Inflammatory macrophage treated with lipopolysaccharide for 1 hour (primary cell): Measurements from ENCODE around the gene DHX34.
"Not testable (repeated sequence)": the region's sequence is repeated elsewhere in the genome, so short reads cannot be mapped to it uniquely, and the experiment has no call there.

Experiments used
- DNase-seq, 2 donors: peaks; one replicate each; pipeline ENCODE4 v3.0.0-alpha.2; 2020 to 2022

DHX34 gene

DNA sequence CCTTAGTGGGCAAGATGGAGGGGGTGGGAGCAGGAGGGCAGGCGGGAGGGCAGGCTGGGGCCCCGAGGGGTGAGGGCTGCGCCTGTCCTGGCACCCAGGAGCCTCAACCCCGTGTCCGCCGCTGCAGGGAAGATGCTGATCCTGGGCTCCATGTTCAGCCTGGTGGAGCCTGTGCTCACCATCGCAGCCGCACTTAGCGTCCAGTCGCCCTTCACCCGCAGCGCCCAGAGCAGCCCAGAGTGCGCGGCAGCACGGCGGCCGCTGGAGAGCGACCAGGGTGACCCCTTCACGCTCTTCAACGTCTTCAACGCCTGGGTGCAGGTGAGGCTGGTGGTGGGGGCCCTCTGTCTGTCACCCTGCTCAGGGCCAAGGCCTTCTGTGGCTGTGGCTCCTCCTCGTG is 23.5 kb downstream of the DHX34 start:
- DNase-seq = no peak

DNA sequence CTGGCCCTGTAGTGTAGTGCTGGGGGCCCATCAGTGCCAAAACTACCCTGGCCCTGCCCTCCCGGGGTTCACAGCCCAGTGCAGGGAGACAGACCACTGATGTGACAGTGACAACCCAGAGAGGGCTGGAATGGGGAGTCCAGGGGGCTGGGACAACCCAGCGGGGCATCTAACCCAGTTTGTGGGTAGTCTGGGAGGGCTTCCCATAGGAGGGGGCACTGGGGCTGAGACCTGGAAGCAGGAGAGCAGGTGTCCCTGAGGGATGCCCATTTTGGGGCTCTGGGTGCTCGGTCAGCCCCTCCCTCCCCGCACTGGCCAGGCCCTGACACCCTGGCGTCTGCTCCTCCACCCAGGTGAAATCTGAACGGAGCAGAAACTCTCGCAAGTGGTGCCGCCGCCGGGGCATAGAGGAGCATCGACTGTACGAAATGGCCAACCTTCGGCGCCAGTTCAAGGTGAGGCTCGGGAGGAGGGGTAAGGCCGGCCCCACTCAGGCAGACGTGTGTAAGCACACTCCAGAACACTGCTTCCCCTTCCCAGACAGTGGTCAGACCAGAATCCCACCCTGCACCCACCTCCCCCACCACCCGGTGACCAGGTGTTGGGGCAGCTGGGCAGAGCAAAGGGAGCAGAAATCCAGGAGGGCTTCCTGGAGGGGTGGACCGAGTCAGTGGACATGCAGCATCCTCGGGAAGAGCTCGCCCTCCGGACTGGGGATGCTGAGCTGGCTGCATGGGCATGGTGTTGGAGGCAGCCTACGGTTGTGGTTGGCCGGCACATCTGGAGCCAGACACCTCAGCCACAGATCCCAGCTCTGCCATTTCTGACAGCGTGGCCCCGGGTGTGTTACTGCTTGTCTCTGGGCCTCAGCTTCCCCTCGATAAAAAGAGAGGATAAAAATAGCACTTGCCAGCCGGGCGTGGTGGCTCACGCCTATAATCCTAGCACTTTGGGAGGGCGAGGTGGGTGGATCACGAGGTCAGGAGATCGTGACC is 24.4 kb downstream of the DHX34 start:
- DNase-seq = no peak

DNA sequence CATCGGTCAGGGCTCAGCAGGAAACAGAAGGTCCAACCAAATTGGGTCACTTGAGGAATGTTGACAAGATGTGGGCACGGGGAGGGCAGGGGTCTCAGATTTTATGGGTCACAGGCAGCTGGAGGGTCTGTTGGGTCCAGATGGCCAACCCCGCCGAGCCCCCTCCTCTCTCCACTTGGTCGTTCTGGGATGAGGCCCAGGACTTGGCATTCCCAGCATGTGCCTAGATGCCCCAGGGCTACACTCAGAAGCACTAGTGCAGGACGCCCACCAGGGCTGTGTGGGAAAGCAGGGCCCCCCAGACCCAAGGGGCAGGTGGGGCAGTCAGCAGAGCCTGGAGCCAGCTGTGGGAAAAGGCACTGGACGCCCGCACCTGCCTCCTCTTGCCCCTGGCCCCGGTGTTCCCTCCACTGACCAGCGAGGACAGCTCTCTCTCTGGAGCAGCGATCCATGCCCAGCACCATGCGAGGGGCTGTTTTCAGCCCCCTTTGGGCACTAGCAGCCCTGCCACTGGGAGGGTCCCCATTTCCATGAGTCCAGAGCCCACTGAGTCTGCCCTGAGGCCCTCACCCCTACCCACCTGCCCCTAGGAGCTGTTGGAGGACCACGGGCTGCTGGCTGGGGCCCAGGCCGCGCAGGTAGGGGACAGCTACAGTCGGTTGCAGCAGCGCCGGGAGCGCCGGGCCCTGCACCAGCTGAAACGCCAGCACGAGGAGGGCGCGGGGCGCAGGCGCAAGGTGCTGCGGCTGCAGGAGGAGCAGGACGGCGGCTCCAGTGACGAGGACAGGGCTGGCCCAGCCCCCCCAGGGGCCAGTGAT is 26.0 kb downstream of the DHX34 start:
- no peak for DNase-seq

DNA sequence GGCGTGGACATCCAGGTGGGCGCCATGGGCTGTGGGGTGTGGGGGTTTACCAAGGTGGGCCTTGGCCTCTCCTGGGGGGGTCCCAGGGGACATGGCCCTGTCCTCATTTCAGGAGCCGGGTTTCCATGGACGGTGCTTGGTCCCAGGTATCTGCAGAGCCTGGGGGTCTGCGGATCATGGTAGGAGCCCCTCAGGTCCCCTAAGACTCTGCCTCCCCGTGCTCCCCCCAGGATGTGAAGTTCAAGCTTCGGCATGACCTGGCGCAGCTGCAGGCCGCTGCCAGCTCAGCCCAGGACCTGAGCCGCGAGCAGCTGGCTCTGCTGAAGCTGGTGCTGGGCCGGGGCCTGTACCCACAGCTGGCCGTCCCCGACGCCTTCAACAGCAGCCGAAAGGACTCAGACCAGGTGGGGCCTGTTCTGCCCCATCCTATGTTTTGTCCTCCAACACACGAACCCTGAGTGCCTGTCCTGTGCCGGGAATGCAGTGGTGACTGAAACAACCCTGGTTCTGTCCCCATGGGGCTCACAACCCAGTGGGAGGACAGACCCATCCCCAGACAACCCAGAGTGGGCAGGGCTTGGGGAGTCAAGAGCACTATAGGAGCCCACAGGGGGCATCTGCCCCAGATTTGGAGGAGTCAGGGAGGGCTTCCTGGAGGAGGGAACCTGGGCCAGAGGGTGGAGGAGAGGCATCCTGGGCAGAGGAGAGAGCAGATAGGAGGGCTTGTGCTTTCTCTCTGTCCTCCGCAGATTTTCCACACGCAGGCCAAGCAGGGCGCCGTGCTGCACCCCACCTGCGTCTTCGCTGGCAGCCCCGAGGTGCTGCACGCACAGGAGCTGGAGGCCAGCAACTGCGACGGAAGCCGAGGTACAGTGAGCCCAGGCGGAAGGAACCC is 26.8 kb downstream of the DHX34 start:
- no peak for DNase-seq

DNA sequence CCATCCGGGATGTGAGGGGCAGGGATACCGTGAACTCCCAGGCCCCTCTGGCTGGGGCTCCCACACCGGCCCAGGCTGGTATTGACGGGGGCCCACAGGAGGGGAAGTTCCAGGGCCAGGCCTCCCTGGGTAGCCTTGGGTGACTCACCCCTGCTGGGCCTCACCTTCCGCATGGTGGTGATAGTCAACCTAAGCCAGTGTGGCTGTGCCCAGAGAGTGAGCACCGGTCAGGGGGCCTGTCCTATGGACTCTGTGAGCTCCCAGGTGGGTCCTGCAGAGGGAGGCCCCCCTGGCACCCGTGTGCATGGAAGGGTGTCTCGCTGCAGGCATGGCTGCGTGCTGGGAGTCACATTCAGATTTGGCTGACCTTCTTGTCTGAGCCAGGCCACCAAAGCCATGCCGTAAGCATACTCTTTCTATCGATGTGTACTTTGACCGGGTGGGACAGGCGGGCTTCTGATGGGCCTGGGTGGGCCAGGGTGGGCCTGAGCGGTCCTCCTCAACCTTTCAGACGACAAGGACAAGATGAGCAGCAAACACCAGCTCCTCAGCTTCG is 27.6 kb downstream of the DHX34 start:
- no peak for DNase-seq

DNA sequence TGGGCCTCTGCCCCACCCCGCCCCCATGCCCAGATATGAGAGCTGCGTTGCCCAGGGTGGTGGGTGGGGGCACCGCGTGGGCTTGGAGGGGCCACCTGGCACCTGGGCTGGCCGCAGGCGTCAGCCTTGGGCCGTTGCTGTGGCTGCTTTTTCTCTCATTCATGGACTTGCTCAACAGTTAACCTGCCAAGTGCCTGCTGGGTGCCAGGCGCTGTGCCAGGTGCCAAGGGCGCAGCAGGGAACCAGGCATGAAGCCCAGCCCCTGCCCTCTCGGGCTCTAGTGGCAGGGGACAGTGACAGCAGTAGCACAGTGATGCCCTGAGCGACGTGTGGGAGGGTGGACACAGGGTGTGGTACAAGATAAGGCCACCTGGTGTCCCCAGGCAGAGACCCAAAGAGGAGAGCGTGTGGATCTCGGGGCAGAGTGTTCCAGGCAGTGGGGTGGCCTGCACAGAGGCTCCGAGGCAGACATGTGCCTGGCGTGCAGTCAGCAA is 28.1 kb downstream of the DHX34 start:
- DNase-seq = no peak

DNA sequence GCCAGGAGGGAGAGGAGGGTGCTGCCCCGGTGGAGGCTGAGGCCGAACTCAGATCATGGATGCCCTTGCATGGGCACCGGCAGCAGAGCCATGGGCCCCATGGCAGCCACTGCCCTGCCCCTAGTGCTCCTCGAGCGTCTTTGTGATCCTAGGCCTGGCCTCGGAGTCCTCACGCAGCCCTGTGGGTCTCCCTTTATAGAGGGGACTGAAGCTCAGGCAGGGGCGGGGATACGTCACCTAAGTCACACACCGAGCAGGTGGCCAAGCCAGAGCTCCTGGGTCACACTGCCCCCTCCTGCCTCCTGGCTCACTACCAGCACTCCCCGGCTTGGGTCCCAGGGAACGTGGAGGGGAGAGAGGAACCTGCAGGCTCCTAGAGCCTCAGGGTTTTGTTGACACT is 28.7 kb downstream of the DHX34 start:
- no peak for DNase-seq

DNA sequence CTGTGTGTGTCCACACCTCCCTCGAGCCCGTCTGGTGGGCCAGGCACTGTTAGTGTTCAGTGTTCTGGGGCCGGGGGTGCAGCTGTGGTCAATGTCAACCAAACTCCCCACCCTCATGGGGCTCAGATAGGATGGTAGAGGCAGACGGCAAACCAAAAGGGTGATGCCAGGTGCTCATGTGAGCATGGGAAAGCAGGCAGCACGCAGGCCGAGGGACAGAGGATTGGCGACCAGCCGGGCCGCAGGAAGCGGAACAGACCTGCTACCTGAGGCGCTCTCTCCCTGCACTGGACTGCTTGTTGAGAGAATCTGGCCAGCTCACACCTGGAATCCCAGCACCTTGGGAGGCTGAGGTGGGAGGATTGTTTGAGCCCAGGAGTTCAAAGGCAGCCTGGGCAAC is 29.1 kb downstream of the DHX34 start:
- DNase-seq = no peak

DNA sequence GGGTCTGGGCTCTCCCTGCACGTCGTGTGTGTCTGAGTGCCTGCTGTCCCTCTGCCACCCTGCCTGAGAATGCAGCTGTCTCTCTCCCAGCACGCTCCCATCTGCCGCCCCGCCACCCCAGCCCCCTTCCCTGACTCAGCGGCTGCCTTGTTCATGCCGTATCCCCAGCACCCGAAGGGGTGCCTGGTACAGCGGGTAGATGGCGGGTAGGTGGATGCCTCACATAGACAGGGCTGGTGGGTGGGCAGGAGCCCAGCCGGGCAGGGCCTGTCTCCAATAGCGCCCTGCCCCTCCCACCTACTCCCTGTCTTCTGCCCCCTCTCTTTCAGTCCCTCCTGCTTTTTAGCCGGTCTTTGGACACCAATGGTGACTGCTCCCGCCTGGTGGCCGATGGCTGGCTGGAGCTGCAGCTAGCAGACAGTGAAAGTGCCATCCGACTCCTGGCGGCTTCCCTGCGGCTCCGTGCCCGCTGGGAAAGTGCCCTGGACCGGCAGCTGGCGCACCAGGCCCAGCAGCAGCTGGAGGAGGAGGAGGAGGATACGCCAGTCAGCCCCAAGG is 30.3 kb downstream of the DHX34 start:
- no peak for DNase-seq

DNA sequence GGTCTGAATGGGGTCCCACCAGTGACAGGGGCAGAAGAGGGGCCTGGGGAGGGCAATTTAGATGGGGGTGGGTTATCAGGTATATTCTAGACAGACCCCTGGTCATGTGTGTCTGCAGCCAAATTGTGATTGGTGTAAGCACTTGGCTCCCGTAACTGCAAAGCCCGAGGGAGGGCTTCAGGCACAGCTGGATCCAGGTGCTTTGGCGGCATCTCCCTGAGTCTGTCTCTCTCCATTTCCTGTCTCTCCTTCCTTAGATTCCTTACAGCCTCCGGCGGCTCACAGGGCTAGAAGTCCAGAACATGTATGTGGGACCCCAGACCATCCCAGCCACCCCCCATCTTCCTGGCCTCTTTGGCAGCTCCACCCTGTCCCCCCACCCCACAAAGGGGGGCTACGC is 31.4 kb downstream of the DHX34 start:
- DNase-seq = no peak

DNA sequence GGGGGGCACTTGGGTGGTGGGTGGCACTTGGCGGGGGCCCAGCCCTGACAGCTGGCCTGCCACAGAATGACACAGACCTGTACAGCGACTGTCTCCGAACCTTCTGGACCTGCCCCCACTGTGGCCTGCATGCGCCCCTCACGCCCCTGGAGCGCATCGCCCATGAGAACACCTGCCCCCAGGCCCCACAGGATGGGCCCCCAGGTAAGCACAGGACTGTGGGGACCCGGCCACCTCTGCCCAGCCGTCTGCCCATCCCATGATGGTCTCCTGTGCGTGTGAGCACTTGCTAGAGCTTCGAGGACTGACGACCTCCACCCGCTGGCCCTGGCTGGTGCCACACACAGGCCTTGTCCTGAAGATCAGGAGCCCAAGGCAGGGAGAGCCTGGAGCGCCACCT is 32.0 kb downstream of the DHX34 start:
- DNase-seq = no peak

DNA sequence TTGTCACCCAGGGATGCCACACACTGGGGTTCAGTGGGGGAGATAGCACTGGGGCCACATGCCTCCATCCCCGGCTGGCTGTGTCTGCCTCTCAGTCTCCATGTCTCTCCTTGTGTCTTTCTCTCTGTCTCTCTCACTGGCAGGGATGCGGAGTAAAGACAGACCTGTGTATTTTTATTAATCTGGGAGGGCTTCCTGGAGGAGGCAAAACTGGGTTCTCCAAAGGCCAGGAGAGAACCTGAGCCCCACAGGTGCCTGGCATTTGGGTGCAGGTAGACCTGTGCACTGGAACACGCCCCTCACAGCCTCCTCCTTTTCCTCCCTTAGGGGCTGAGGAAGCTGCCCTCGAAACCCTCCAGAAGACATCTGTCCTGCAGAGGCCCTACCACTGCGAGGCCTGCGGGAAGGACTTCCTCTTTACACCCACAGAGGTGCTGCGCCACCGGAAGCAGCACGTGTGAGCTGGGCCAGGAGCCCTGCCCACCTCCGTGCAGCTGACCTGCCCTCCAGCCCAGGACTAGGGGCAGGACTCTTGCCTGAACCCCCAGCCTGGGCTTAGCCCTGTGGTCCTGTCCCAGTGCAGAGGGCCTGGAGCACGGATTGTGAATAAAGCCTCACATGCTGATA is 32.7 kb downstream of the DHX34 start:
- DNase-seq = peak; percentile 25 to 54

DNA sequence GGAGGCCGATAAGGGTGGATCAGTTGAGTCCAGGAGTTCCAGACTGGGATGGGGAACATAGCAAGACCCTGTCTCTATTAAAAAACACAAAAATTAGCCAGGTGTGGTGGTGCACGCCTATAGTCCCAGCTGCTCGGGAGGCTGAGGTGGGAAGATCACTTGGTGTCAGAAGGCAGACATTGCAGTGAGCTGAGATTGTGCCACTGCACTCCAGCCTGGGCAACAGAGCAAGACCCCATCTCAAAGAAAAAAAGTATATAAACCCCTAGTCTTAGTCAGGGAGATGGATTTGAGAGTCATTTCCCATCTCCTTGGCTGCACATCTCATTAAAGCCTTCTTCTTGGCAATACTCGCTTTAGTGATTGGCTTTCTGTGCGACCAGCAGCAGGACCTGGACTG is 34.8 kb downstream of the DHX34 start:
- not testable (repeated sequence) for DNase-seq

DNA sequence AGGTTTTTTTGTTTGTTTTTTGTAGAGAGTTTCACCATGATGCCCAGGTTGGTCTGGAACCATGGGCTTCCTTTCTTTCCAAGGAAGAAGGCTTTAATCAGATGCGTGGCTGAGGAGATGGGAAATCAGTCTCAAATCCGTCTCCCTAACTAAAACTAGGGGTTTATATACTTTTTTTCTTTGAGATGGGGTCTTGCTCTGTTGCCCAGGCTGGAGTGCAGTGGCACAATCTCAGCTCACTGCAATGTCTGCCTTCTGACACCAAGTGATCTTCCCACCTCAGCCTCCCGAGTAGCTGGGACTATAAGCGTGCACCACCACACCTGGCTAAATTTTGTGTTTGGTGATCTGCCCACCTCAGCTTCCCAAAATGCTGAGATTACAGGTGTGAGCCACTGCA is 35.4 kb downstream of the DHX34 start:
- not testable (repeated sequence) for DNase-seq

DNA sequence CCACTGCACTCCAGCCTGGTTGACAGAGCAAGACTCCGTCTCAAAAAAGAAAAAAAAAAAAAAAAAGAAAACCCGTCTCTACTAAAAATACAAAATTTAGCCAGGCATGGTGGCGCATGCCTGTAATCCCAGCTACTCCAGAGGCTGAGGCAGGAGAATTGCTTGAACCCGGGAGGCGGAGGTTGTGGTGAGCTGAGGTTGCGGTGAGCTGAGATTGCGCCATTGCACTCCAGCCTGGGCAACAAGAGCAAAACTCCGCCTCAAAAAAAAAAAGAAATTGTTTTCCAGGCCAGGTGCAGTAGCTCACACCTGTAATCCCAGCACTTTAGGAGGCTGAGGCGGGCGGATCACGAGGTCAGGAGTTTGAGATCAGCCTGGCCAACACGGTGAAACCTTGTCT is 37.5 kb downstream of the DHX34 start:
- DNase-seq = not testable (repeated sequence)

DNA sequence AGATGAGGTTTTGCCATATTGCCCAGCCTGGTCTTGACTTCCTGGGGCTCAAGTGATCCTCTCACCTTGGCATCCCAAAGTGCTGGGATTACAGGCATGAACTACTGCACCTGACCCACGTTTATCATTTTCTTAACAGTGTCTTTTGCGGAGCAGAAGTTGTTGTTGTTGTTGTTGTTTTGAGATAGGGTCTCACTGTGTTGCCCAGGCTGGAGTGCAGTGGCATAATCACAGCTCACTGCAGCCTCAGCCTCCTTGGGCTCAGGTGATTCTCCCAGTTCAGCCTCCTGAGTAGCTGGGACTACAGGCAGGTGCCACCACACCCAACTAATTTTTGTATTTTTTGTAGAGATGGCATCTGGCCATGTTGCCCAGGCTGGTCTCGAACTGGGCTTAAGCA is 38.5 kb downstream of the DHX34 start:
- DNase-seq = not testable (repeated sequence)

DNA sequence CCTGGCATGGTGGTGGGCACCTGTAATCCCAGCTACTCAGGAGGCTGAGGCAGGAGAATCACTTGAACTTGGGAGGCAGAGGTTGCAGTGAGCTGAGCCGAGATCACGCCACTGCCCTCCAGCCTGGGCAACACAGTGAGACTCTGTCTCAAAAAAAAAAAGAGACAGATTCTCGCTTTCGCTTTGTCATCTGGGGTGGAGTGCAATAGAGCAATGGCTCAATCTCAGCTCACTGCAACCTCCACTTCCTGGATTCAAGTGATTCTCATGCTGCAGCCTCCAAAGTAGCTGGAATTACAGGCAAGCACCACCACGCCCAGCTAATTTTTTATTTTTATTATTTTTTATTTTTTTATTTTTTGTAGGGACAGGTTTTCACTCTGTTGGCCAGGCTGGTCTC is 39.6 kb downstream of the DHX34 start:
- peak; percentile 79 to 86 for DNase-seq

DNA sequence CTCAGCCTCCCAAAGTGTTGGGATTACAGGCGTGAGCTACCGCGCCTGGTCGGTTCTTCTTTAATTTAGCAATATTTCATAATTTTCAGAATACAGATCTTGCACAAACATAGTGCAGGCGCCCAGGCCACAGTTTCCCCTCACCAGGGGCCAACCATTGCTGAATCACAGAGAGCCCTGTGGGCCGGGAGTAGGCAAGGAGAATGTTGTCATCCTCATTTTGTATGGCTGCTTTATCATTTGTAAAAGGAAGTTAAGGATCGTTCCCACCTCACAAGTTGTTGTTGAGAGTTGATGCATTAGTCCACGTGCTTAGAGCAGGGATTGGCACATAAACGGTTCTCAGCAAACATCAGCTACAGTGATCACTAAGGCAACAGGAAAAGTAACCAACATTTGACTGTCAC is 40.0 kb downstream of the DHX34 start:
- peak; percentile 96 to 100 for DNase-seq

DNA sequence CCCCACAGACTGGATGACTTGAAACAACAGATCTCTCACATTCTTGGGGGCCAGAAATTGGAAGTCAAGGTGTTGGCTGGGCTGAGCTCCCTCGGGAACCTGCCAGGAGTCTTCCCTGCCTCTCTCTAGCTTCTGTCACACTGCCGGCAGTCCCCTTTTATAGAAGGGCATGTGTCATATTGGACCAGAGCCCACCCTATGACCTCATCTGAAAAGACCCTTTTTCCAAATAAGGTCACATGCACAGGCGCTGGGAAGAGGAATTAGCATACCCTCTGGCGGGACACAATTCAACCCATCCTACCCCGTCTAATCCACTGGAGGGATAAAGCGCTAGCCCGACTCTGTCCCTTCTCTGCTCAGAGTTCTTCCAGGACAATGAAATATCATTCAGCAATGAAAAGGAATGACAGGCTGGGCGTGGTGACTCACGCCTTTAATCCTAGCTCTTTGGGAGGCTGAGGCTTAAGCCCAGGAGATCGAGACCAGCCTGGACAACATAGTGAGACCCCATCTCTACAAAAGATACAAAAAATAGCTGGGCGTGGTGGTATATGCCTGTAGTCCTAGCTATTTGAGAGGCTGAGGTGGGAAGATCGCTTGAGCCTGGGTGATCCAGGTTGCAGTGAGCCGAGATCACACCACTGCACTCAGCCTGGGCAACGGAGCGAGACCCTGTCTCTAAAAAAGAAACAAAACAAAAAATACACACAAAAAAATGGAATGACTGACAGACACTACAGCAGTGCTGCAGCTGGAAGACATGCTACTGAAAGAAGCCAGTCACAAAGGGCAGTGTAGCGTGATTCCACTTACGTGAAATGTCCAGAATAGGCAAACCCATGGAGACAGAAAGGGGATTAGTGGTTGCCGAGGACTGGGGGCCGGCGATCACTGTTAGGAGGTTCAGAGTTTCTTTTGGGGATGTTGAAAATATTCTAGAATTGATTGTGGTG is 41.7 kb downstream of the DHX34 start:
- no peak for DNase-seq
